GM19395 (cell line): ENCODE measurements around the gene COX6A1.
A peak's percentile ranks its signal among the peaks of the same experiment; 100 is the strongest.
"Not testable (repeated sequence)": the region's sequence is repeated elsewhere in the genome, so short reads cannot be mapped to it uniquely, and the experiment has no call there.

Experiments
- ATAC-seq: cut with Tn5 transposase; IDR thresholded peaks from one replicate; pipeline ENCODE4 v1.9.1; 2021; ENCODE audit warnings: mild to moderate bottlenecking, moderate library complexity; ENCODE audit not compliant: unreplicated experiment

COX6A1 gene

DNA sequence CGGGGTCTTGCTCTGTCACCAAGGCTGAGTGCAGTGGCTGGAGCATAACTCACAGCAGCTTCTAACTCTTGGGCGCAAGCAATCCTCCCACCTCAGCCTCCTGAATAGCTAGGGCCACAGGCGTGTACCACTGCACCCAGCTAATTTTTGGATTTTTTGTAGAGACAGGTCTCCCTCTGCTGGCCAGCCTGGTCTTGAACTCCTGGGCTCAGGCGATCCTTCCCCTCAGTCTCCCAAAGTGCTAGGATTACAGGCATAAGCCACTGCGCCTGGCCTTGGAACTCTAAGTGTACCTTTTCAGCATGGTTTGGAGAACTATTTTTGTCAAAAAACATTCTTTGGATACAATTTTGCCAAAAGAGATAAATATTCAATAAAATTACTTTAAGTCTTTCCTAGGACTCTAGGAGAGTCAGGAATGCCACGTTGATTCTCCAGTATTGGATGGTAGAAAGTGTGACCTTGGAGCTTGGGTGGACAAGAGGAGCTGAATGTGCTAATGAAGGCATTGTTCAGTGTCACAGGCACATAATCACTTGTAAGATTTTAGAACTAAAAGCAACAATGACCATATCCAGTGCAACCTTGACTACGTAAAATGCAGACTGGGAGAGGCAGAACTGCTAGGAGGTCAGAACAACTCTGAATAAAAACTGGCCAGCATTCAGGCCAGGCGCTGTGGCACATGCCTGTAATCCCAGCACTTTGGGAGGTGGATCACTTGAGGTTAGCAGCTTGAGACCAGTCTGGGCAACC is 28.8 kb downstream of the COX6A1 start:
- no peak for ATAC-seq

DNA sequence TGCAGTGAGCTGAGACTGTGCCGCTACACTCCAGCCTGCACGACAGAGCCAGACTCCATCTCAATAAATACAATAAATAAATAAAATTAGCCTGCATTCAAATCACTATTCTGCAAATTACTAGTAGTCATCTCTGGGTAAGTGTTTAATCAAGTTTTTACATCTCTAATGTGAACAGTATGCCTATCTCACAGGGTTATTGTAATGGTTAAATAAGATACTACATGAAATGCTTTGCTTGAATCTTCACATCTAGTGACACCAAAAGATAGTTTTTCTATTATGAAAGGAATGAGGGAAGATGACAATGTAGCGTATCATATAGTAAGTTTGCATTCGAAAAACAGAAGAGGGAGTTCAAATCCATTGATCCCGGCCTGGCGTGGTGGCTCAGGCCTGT is 29.5 kb downstream of the COX6A1 start:
- ATAC-seq, result no peak

DNA sequence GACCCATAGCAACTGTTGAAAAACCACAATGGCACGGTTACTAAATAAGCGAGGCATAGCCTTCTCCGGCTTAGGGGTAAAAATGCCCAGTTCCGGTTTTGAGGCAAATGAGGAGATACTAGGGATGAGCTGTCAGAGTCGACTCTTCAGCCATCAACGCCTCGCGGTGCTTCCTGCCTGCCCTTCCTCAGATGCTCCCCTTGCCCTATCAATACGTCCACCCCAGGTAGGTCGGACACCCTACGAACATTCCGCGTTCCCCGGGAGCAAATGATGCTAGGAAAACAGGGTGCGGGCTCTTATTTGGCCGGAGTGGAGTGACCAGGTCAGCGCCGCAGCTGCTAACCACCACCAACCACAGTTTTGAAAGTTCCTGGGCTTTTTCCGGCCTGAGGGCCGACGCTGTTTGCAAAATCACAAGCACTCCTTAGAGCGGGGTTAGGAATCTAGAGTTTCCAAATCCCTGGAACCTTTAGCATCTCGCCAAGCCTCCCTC is 30.5 kb downstream of the COX6A1 start:
- peak; percentile 1 for ATAC-seq

DNA sequence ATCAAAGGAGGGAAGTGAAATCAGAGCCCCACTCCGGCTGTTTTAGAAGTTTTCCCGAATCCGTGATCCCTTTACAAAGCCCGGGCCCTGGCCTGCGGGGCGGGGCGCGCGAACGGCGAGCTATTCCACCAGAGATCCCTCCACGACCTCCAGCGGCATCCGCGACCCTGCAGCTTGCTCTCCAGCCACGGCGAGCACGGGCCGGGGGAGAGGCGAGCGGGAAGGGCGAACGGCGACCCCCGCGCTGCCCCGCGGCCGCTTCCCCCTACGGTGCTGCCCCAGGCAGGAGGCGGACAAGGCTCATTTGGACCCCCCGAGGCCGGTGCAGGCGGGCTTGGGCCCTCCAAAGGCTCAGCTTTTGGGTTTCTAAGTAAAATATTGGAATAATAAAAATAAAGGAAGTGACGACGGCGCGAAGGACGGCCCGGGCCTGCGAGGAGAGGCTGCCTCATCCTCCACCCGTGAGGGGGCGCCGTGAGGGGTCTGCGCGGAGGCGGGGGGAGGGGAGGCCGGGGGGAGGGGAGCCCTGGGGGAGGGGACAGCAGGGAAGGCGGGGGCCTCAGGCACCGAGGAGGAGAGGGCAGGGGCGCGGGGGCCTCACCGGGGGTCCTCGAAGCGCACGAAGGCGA is 31.0 kb downstream of the COX6A1 start:
- ATAC-seq, result peak; percentile 36

DNA sequence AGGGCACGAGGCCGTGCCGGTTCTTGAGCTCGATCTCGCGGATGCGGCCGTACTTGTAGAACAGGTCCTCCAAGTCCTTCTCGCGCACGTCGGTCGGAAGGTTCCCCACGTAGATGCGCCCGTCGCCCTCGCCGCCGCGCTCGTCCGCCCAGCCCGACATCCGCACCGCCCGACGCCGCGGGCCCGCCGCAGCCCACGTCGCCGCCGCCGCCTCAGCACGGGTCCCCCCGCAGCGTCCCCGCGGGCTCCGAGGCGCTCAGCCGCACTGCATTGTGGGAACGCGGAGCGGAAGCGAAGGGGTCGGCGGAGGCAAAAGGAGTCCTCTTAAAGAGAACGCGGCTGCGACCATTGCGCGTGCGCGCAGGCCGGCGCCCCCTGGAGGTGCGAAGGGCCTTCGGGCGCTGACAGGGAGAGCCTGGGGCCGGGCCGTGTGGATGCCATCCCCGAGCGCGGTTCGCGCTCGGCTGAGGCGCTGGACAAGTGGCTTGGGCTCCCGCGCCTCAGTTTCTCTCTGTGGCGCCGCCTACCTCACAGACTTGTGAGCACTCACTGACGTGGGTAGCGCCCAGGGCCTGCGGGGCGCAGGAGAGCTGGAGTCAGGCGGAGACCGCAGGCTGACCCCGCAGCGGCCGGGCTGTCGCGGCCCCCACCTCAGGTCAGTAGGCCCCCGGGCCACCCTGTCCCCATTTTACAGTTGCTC is 31.7 kb downstream of the COX6A1 start, which contains the start of gene SRSF9:
SRSF9 (minus strand) TSS at position 299 of the 700 bp plus-strand sequence; CDS start at position 160, 139 bp downstream.
- peak; percentile 80 for ATAC-seq

DNA sequence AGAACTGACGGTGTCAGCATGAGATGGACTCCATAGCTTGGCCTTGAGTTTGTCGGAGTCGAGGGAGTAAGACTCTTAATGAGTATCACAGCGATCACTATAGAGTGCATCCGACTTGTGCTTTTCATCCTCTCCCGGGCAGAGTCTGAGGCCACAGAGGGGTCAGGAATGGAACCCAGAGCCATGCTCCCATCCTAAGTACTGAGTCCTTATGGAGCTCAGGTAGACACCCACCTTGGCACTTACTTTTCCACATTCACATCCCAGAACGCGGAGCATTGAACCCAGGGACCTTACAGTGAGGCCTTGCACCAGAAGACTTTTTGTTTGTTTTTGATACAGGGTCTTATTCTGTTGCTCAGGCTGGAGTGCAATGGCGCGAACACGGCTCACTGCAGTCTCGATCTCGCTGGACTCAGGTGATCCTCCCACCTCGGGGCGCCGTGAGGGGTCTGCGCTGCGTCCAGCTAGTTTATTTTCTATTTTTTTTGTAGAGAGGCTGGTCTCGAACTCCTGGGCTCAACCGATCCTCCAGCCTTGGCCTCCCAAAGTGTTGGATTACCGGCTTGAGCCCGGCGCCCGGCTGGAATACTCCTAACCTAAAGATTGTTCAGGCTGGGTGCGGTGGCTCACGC is 32.4 kb downstream of the COX6A1 start:
- ATAC-seq, result peak; percentile 21

DNA sequence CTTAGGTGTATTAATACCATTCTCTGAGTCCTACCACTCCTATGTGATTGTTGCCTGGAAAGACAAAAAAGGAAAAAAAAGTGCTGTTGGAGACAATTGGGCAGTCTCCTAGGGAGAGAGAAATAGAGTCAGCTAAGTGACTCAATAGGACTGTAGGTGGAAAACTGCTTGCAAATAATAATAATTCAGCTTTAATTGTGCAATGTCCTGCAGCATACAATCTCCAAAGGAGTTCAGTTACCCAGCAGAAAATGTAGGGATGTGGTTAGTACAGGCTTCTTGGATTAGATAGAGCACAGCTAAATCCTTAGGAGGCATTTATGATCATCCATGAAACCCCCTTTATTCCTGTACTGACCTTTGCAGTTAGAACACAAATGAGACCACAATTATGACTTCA is 34.6 kb downstream of the COX6A1 start:
- ATAC-seq, result no peak

DNA sequence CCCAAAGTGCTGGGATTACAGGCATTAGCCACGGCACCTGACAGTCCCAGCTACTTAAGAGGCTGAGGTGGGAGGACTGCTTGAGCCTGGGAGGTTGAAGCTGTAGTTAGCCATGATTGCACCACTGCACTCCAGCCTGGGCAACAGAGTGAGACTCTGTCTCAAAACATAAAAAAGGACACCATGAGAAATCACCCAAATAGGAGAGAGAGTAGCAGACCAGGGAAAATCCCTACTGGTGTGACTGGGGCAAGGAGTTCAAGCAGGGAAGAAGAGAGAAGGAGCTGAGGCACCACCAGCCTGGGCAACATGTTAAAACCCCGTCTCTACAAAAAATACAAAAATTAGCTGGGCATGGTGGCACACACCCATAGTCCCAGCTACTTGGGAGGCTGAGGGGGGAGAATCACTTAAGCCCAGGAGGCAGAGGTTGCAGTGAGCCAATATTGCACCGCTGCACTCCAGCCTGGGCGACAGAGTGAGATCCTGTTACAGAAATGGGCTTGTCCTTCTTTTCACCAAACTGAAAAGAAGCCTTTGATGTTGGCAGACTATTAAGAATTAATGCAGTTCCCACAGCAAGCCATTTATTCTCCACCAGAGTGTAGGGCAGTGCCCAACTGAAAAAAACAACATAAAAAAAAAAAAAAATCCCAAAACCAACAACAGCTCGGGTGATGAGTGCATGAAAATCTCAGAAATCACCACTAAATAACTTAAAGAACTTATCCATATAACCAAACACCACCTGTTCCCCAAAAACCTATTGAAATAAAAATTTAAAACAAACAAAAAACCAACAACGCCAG is 36.1 kb downstream of the COX6A1 start:
- ATAC-seq, result no peak

DNA sequence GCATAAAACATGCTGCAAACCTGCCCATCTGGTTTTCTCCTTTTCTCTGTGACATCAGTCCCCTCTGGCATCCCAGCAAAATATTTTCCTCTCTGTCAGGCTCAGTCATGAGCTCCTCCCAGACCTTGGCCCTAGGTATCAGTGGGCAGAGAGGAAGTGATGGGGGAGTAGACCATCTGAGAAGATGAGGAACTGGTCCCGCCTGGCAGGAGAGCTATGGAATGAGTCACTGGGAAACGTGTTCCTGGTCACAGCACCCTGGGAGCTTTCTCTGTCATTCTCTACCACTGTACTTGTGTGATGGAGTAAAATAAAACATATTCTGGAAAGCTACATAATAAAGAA is 36.7 kb downstream of the COX6A1 start:
- no peak for ATAC-seq

DNA sequence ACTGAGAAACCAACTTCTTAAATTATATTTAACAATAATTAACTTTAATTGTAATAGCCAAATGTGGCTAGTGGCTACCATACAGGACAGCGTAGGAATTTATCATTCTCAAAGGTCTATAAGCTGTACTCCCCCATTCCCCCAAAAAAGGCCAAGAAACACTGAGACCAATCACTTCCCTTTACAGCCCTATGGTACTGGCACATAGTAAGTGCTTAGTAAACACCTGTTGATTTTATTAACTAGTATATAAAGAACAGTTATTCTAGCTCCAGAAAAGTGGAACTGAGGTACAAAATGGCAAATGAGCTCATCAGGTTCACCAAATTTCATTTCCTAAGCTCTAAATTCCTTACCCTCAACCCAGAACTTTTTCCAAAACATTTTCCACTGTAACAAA is 37.7 kb downstream of the COX6A1 start:
- no peak for ATAC-seq

DNA sequence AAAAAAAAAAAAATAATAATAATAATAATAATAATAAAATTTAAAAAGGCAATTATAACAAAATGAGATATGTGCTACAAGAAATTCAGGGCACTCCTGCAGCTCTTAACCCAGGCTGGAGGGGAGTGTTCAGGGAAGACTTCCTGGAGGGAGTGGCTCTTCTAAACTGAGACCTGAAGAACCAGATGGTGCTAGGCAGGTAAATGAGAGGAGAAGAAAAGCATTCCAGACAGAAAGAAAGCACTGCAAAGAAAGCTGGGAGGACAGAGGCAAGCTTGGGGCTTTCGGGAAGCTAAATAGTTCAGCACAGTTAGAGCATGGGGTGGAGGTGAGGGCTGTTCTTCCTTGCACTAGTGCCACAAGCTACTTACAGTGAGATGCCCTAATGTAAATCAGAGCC is 41.5 kb downstream of the COX6A1 start:
- no peak for ATAC-seq

DNA sequence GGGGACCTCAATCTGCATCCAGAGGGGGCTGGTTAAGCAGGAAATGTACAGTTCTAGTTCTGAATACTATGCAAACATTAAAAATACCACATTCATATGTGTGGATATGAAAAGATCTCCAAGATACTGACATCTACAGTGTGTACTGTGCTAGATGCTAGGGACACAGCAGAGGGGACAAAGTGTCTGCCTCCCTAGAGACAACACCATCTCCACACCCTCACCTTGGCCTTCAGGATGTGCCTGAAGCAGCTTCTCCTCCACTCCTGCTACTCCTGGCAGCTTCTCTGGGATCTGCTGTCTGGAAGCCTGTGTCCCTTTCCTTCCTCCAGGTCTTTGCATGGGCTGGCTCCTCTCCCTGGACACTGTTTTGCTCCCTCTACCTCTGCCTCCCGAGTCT is 42.3 kb downstream of the COX6A1 start:
- ATAC-seq, result no peak

DNA sequence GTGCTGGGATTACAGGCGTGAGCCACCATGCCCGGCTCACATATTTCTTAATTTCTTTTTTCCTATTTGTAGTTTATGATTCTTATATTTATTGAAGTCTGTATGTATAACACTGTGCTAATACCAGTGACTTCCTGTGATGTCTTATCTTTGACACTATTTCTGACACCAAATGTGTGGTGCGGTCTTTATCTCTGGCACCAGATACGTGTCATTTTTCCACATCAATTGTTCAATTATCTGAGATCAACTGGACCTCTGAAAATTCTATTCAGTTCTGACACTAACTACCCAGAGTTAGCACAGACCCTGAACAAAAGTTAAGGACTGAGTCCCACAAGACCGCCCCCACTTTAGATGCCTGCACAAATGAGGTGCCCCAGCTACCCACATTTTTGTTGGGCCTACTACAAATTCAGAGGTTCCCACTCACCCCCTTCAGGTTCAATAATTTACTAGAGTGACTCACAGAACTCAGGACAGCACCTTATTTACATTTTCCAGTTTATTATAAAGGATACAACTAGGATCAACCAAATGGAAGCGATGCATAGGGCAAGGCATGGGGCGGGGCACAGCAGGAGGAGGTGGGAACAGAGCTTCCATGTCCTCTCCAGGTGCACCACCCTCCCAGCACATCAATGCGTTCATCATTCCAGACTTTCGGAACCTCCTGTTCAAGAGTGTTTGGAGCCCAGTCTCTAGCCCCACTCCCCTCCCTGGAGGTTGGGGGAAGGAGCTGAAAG is 43.3 kb downstream of the COX6A1 start:
- ATAC-seq, result no peak

DNA sequence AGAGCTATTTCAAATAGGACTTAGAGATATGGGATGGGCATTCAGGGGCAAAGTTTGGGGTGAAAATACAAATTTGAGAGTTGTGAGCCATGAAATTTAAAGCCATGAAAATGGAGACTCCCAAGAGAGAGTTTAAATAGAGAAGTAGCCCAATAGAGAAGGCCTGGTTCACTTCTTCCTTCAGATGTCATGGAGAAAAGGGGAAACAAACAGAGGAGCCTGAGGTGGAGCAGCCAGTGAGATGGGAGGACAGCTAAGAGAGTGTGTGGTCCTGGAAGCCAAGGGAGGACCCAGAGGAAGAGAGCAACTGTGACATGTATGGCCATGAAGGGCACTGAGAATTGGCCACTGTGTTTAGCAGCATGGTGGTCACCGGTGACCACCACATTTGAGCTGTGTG is 45.7 kb downstream of the COX6A1 start:
- ATAC-seq, result no peak

DNA sequence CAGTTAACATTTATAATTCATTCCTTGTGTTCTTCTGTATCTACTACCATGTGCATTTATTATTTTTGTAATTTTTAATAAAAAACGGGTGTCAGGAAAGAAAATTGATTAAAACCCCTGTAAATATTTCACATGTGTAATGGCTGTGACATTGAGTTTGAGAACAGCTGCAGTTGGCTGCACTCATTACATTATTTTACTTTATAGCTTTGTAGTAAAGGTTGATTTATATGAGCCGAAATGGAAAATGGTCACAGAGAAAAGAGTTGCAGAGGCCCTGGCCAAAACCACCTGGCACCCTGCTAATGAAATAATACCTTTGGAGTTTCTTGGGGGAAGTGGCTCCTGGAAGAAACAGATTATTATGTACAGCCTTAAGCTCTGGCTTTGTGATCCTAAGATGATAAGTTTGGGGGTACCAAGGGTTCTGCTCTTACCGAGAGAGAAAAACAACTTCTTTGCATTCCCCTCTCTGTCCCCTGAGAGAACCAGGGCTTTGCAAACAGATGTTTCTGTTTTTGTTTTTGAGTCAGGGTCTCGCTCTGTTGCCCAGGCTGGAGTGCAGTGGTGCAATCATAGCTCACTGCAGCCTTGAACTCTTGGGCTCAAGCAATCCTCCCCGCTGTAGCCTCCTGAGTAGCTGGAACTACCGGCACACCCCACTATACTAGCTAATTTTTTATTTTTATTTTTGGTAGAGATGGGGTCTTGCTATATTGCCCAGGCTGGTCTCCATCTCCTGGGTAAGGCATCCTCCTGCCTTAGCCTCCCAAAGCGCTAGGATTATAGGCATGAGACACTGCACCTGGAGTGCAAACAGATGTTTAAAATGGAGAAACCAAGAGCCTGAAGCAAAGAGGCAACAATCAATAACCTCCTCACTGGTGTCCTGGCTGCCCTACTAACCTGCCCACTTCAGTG is 48.3 kb downstream of the COX6A1 start:
- no peak for ATAC-seq

DNA sequence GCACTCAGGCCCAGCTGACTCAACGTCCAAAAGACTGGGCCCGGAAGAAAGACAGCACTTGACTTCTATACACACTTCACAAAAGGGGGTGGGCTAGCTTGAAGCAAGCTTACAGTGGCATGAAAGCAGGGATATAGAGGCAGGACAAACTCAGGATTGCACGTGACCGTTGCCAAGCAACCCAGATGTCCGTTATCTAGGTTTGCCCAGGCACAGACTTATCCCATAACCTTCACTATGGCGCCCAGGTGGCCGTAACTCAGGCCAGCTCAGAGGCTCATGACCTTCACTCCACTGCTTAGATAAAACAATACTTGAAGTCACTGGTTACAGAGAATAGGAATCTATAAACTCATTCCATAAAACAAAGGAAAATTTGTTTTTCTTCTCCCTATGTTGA is 49.6 kb downstream of the COX6A1 start:
- not testable (repeated sequence) for ATAC-seq

DNA sequence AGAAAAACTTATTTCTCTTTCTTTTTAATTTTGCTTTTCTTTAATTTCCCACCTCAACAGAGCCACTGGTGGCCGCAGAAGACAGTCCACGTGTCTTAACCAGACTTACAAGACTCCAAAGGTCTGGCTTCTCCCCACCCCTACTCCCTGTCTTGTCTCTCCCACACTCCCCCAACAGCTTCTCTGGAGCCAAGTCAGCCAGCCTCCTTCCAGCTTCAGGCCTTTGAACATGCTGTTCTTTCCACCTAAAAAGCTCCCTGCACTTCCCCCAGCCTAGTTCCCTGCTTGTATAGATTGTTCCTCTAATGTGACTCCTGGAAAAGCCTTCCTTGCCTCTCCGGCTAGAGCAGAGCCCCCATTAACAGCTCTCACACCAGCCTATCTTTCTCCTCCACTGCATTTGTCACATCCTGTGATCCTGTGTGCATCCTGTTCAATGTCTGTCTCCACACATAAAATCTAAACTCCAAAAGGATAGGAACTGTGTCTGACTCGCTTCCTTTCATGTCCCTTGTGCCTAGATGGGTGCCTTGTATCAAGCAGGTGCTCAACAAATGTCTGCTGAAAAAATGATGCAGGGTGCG is 50.2 kb downstream of the COX6A1 start:
- no peak for ATAC-seq

DNA sequence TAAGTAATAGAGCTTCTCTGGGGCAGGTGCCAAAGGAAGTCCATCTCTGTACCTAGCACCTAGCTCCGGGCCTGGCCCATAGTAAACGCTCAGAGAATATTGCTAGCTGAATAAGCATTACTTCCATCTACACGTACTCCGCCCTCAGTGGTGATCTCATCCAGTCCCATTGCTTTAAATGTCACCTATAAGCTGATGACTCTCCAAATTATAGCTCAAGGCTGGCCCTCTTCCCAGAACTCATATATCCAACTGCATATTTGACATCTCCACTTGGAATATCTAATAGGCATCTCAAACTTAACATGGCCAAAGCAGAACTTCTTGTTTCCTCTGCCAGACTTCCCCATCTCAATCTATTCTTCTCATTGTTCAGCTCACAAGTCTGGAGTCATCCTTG is 51.1 kb downstream of the COX6A1 start:
- no peak for ATAC-seq
